Right renal cortex interstitium (tissue), 3 donors: ENCODE measurements around the gene PCDHGA12. TPM values are rescaled to one million over a fixed set of nuclear protein-coding genes. Genes with fewer than 3 reads are reported as not detected.
"Not testable (repeated sequence)": the region's sequence is repeated elsewhere in the genome, so short reads cannot be mapped to it uniquely, and the experiment has no call there.

ENCODE experiments used
- DNase-seq, 3 donors: peaks; one replicate each; pipeline ENCODE4 v3.0.0-alpha.2; 2013; ENCODE audit warnings: low read depth in 3 of 3, low spot score in 2 of 3
- polyA plus RNA-seq, 3 donors: library from polyadenylated mRNA; unstranded; fragments of 120-200 nt; gene quantifications; one replicate each; pipeline ENCODE4 v1.2.1, GENCODE V29; 2013; ENCODE audit not compliant: insufficient read length in 3 of 3

PCDHGA12 gene
- 1 to 10 TPM in 2 of 3 donors, under 1 TPM in 1; 0.94 to 1.4 (median 1.3) TPM for polyA plus RNA-seq

- DNase-seq = no peak
These were observed at the start of gene PCDHGA12 for GRCh38 chr5:141430332-141431113. PCDHGA12 (plus strand) TSS chr5:141430507; CDS start chr5:141430760, 253 bp downstream.

GRCh38 chr5:141382469-141383294, 47.6 kb upstream of the PCDHGA12 start, which contains the start of gene PCDHGA7:
PCDHGA7 (plus strand) TSS chr5:141382742; CDS start chr5:141382900, 158 bp downstream.
- DNase-seq = no peak

GRCh38 chr5:141383345-141383744, 47.0 kb upstream of the PCDHGA12 start:
- DNase-seq = no peak

- DNase-seq = no peak
These were observed 45.6 kb upstream of the PCDHGA12 start for GRCh38 chr5:141384471-141385267.

- not testable (repeated sequence) for DNase-seq
These were observed 42.6 kb upstream of the PCDHGA12 start, which contains the start of gene PCDHGB4 for GRCh38 chr5:141387557-141388311. PCDHGB4 (plus strand) TSS chr5:141387698; CDS start chr5:141387885, 187 bp downstream.

GRCh38 chr5:141388661-141389060, 41.6 kb upstream of the PCDHGA12 start:
- no peak for DNase-seq

GRCh38 chr5:141389153-141390042, 40.9 kb upstream of the PCDHGA12 start:
- no peak for DNase-seq

GRCh38 chr5:141392429-141393198, 37.7 kb upstream of the PCDHGA12 start, which contains the start of gene PCDHGA8:
PCDHGA8 (plus strand) TSS chr5:141392633; CDS start chr5:141392814, 181 bp downstream.
- DNase-seq = no peak

GRCh38 chr5:141393267-141393666, 37.0 kb upstream of the PCDHGA12 start:
- no peak for DNase-seq

- not testable (repeated sequence) for DNase-seq
These were observed 35.7 kb upstream of the PCDHGA12 start for GRCh38 chr5:141394401-141395187.

- not testable (repeated sequence) for DNase-seq
These were observed 32.4 kb upstream of the PCDHGA12 start, which contains the start of gene PCDHGB5 for GRCh38 chr5:141397756-141398551. PCDHGB5 (plus strand) TSS chr5:141397947; CDS start chr5:141398128, 181 bp downstream.

GRCh38 chr5:141398608-141399007, 31.7 kb upstream of the PCDHGA12 start:
- no peak for DNase-seq

- DNase-seq = no peak
These were observed 30.6 kb upstream of the PCDHGA12 start for GRCh38 chr5:141399555-141400258.

GRCh38 chr5:141402553-141403243, 27.6 kb upstream of the PCDHGA12 start, which contains the start of gene PCDHGA9:
PCDHGA9 (plus strand) TSS chr5:141402778; CDS start chr5:141402953, 175 bp downstream.
- DNase-seq = no peak

GRCh38 chr5:141403387-141403786, 26.9 kb upstream of the PCDHGA12 start:
- DNase-seq = no peak
